GM18867 (cell line): Measurements from ENCODE around the gene PKP3.
A peak's percentile ranks its signal among the peaks of the same experiment; 100 is the strongest.
"Not testable (repeated sequence)": the region's sequence is repeated elsewhere in the genome, so short reads cannot be mapped to it uniquely, and the experiment has no call there.

Source experiments
- ATAC-seq: cut with Tn5 transposase; IDR thresholded peaks from one replicate; pipeline ENCODE4 v1.9.1; 2021; ENCODE audit warnings: mild to moderate bottlenecking, moderate library complexity; ENCODE audit not compliant: unreplicated experiment

The PKP3 gene

GRCh38 chr11:393219-394033, 583 bp upstream of the PKP3 start:
- ATAC-seq = no peak

DNA sequence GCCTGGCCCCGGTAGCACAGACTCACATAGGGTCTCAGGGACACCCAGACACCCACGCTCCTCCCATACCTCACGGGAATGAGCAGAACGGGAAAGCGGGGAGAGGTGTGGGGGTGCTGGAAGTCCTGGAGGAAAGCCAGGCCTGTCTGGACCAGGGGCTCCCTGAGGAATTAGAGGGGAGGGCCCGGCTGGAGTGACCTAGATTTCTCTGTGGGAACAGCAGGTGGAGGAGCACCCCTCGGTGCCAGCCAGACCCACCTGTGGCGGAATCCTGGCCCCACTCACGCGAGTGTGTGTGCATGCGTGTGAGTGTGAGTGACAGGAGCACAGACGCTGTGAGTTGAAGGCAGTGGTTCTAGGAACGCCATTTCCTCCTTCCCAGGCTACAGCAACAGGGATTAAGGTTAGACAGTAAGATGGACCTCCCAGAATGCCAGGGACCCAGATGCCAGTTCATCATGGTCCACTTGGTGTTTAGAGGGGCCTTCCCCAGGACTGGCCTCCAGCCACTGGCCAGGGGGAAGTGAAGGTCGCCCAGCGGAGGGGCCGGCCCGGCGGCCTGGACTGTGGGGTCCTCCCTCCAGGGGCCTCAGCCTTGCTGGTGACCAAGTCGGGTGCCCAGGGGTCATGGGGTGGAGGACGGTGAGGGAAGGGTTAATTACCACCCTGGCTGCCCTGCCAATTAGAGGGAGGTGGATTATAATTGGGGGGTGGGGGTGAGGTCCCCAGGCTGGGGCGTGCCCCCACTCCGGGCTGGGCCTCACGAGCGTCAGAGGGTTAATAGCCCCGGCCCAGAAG, 1.0 kb downstream of the PKP3 start:
- no peak for ATAC-seq

DNA sequence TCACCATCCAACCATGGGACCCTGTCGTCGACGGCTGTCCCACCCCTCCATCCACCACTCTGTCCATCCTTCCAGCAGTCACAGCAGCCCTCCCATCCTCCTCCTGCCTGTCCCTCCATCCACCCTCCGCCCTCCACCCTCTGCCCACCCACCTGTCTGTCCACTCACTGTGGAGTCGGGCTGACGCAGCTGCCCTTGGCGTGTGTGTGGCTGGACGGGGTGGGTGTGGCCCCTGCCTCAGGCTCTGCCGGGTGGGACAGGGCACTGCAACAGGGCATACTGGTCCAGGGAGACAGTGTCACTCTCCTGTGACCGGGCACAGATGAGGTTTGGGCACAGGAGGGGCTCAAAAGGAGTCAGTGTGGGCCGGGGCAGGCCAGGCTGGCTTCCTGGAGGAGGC, 1.9 kb downstream of the PKP3 start:
- ATAC-seq = no peak

- no peak for ATAC-seq
Observed at GRCh38 chr11:396511-396947, 2.5 kb downstream of the PKP3 start.

DNA sequence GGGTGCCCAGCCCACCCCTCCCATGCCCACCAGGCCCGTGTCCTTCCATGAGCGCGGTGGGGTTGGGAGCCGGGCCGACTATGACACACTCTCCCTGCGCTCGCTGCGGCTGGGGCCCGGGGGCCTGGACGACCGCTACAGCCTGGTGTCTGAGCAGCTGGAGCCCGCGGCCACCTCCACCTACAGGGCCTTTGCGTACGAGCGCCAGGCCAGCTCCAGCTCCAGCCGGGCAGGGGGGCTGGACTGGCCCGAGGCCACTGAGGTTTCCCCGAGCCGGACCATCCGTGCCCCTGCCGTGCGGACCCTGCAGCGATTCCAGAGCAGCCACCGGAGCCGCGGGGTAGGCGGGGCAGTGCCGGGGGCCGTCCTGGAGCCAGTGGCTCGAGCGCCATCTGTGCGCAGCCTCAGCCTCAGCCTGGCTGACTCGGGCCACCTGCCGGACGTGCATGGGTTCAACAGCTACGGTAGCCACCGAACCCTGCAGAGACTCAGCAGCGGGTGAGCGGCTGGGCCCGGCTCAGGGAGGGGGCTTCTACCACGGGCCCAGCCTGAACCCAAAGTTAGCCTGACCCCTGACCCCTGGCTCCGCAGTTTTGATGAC, 3.0 kb downstream of the PKP3 start:
- peak; percentile 70 for ATAC-seq

- ATAC-seq = no peak
Observed at GRCh38 chr11:398826-399225, 4.8 kb downstream of the PKP3 start.

- ATAC-seq = no peak
Observed at GRCh38 chr11:399731-400211, 5.8 kb downstream of the PKP3 start.

DNA sequence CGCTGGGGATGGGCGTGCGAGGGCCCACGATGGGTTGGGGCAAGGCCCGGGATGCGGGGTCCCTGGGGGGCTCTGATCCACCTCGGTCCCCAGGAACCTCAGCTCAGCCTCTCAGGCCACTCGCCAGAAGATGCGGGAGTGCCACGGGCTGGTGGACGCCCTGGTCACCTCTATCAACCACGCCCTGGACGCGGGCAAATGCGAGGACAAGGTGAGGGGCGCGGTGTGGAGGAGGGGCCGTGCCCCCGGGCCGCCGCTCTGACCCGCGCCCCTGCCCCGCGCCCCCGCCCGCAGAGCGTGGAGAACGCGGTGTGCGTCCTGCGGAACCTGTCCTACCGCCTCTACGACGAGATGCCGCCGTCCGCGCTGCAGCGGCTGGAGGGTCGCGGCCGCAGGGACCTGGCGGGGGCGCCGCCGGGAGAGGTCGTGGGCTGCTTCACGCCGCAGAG, 6.3 kb downstream of the PKP3 start:
- no peak for ATAC-seq

DNA sequence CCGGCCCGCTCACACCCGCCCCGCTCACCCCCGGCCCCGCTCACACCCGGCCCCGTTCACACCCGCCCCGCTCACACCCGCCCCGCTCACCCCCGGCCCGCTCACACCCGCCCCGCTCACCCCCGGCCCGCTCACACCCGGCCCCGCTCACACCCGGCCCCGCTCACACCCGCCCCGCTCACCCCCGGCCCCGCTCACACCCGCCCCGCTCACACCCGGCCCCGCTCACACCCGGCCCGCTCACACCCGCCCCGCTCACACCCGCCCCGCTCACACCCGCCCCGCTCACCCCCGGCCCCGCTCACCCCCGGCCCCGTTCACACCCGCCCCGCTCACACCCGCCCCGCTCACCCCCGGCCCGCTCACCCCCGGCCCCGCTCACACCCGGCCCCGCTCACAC, 7.2 kb downstream of the PKP3 start:
- not testable (repeated sequence) for ATAC-seq

GRCh38 chr11:403021-403760, 9.2 kb downstream of the PKP3 start:
- ATAC-seq = no peak

DNA sequence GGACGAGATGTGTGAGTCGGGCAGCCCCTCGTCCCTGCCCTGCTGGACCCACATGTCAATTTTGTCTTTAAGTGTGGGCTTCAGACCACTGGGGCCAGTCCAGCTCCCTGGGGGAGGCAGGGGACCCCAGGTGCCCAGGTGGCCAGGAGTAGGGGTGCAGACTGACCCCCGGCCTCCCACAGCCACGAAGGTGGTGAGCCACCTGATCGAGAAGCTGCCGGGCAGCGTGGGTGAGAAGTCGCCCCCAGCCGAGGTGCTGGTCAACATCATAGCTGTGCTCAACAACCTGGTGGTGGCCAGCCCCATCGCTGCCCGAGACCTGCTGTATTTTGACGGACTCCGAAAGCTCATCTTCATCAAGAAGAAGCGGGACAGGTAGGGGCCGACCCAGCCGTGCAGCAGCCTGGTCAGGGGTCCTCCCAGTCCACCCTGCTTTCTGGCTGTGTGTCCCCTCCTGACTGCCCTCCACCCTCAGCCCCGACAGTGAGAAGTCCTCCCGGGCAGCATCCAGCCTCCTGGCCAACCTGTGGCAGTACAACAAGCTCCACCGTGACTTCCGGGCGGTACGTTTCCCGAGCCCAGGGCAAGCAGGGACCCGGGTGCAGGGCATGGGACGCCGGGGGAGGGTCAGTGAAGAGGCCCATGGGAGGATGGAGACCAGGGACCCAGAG, 9.9 kb downstream of the PKP3 start:
- no peak for ATAC-seq

DNA sequence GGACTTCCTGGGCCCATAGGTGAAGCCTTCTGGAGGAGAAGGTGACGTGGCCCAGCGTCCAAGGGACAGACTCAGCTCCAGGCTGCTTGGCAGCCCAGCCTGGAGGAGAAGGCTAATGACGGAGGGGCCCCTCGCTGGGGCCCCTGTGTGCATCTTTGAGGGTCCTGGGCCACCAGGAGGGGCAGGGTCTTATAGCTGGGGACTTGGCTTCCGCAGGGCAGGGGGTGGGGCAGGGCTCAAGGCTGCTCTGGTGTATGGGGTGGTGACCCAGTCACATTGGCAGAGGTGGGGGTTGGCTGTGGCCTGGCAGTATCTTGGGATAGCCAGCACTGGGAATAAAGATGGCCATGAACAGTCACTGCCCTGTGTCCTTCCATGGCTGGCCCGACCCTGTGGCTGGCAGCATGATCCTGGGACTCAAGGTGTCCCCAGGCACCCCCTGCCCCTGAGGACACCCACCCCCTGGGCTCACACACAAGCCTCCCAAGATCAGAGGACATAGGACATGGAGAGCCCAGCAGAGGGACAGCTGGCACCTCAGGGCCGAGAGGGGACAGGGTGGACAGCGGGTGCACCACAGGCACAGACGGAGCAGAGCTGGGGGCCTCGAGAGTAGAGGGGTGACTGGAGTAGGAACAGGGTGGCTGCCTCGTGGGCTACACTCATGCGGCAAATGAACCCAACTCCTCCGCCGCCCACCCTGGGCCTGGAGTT, 10.7 kb downstream of the PKP3 start:
- ATAC-seq = no peak

DNA sequence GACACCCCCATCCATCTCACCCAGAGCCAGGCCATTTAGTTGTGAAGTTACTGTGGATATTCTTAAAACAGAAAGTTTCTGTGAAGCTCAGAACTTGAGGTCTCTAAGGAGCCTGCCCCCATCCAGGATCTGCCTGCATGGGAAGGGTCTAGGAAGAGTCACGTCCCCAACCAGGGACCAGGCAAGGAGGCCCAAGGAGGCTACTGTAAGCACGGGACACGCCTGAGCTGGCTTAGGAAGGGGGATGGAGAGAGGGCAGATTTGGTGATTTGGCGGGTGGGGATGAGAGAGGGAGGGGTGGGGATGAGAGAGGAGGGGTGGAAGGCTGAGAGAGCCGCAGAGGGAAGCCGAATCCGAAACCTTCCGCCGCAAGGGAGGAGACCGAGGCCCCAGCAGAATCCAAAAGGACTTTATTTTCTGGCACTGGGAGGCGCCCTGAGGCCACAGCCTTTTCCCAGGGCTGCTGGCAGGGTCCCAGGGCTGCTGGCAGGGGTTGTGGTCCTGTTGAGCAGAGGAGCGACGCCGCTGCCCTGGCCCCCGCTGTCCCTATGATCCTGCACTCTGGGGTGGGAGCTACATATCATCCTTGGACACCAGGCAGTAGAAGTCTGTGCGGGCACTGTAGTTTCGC, 11.4 kb downstream of the PKP3 start:
- ATAC-seq = no peak

DNA sequence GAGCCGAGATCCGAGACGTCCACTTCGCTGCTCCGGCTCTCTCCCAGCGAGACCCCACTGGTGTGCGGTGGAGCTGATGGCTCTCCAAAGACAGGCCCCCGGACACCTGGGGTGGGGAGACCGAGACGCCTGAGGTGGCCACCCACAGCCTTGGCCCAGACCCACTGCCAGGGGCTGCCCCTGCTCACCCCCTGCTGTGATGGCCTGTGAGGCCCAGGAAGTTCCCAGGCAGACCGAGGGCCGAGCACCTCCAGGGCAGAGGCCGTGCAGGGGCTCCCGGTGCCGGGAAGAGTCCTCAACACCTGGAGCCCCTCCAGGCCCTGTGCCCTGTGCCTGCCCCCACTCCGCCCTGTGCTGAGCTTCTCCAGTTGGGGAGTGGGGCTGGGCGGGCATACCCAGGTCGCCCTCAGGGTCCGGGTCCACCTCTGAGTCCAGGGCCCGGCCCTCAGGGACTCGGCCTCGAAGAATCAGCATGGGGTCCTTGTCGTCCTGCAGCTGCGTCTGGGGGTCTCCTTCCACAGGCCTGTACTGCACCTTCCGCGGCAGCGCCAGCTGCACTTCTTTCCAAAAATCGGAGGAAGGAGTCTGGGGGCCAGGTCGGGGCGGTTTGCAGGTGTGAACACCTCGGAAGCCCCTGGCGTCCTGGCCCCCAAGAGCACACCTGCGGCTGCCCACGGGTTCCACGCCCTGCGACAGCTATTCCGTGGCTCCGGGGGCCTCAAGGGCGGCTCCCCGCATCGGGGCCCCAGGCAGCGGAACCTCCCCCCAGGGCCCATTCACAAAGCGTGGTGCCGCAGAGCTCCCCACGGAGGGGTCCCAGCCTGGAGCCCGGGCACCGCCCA, 12.2 kb downstream of the PKP3 start:
- ATAC-seq = peak; percentile 4

GRCh38 chr11:406796-407650, 13.0 kb downstream of the PKP3 start:
- ATAC-seq = peak; percentile 77

GRCh38 chr11:407651-408123, 13.7 kb downstream of the PKP3 start:
- ATAC-seq = peak; percentile 1
